HUES6 (cell line): ENCODE data around the gene TMEM151B.
A peak's percentile ranks its signal among the peaks of the same experiment; 100 is the strongest.

Source experiments
- H3K27ac ChIP-seq: 2 replicates; pipeline ENCODE4 v1.7.0; 2013; ENCODE audit warnings: low read depth, mild to moderate bottlenecking, low read length, inconsistent platforms
- H3K27me3 ChIP-seq: 2 replicates; pipeline ENCODE4 v1.6.1; 2013; ENCODE audit warnings: low read length; ENCODE audit not compliant: control insufficient read depth, insufficient read depth
- H3K36me3 ChIP-seq: 2 replicates; pipeline ENCODE4 v1.6.1; 2013; ENCODE audit warnings: low read length; ENCODE audit not compliant: control insufficient read depth, insufficient read depth
- H3K4me1 ChIP-seq: 2 replicates; pipeline ENCODE4 v1.6.1; 2013; ENCODE audit warnings: low read length; ENCODE audit not compliant: control insufficient read depth, insufficient read depth
- H3K4me3 ChIP-seq: 2 replicates; pipeline ENCODE4 v1.5.1; 2013; ENCODE audit warnings: low read depth, low read length
- H3K9ac ChIP-seq: one replicate; pipeline ENCODE4 v1.6.1; 2013; ENCODE audit warnings: mild to moderate bottlenecking, low read length
- H3K9me3 ChIP-seq: 2 replicates; pipeline ENCODE4 v1.6.1; 2013; ENCODE audit warnings: low read depth, low read length; ENCODE audit not compliant: control insufficient read depth, insufficient read depth

The TMEM151B gene

GRCh38 chr6:44302856-44303255, 32.6 kb downstream of the TMEM151B start:
- H3K27ac ChIP-seq, result no peak overlapping the region
- H3K4me1 ChIP-seq, result peaks cover 3% of the 10 kb centered on the region; the same call in 1 of the 2 replicates
- no peaks in the 10 kb centered on the region for H3K9me3 ChIP-seq
- no peak overlapping the region for H3K4me3 ChIP-seq
- H3K9ac ChIP-seq, result no peak overlapping the region
- peaks cover 13% of the 10 kb centered on the region for H3K27me3 ChIP-seq
- H3K36me3 ChIP-seq, result peaks cover 78% of the 10 kb centered on the region

DNA sequence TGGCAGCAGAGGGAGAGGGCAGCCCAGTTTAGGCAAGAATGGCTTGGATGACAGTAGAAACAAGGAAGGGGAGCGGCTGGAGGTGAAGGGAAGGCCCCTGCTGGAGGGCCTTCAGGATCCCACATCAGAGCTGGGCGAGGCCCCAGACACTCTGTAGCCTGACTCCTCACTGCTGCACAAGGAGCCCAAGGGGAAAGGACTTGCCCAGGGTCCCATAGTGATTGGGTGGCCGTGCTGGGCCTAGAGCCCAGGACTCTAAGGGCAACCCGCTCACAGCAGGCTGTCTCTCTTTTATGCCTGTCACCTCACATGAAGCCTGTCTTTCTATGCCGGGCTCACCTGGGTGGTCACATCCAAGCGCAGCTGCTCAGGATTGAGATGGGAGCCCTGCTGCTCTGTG, 33.6 kb downstream of the TMEM151B start:
- H3K36me3 ChIP-seq, result peaks cover 84% of the 10 kb centered on the region
- H3K27me3 ChIP-seq, result peaks cover 3% of the 10 kb centered on the region; the same call in 1 of the 2 replicates
- H3K4me3 ChIP-seq, result no peak overlapping the region

DNA sequence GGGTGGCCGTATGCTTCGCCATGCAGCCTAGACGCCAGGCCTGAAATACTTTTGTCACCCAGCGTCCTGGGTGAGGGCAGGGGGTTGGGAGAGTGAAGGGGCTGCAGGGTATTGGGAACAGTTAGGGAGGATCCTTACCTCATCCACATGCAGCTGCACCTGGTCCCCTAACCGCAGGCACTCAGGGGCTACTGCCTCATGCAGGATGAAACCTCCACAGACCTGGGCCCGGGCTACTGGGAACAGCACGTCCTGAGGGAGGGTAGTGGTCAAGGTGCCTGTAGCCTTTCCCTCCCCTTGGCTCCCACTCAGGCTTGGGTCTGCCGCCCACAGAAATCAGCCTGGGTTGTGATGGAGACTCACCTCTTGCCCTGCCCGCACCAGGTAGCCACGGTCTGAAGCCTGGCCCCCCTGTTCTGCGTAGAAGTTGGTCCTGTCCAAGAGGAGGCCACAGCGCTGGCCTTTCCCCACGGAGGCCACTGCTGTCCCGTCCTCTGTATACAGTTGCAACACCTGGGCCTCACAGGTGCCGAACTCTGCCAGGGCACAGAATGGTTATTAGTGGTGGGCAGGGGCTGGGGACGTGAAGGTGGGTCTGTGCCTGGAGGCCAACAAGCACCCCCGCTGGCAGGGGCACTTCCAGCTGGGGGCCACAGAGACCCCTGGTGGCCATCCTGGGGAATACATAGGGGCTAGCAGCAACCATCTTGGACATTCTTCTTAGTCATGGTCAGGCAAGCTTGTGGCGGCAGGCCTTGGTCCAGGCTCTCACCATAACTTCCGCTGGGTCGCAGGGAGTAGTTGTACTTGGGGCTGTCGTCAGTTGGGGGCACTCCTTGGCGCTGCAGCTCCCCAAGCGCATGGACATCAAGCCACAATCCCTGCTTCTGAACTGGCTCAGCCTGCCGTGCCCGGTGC, 34.3 kb downstream of the TMEM151B start:
- Histone ChIP-seq H3K27ac (peak overlapping the region; percentile 28; the same call in 1 of the 2 replicates), H3K36me3 (peaks cover 91% of the 10 kb centered on the region), H3K27me3 (no peaks in the 10 kb centered on the region), H3K4me3 (no peak overlapping the region), H3K9ac (peak overlapping the region; percentile 29), H3K4me1 (peaks cover 3% of the 10 kb centered on the region; the same call in 1 of the 2 replicates), H3K9me3 (no peaks in the 10 kb centered on the region)

More for the DNA sequence above, 33.6 kb downstream of the TMEM151B start:
- Histone ChIP-seq H3K9me3 (no peaks in the 10 kb centered on the region), H3K4me1 (peaks cover 3% of the 10 kb centered on the region; the same call in 1 of the 2 replicates), H3K27ac (no peak overlapping the region), H3K9ac (no peak overlapping the region)

DNA sequence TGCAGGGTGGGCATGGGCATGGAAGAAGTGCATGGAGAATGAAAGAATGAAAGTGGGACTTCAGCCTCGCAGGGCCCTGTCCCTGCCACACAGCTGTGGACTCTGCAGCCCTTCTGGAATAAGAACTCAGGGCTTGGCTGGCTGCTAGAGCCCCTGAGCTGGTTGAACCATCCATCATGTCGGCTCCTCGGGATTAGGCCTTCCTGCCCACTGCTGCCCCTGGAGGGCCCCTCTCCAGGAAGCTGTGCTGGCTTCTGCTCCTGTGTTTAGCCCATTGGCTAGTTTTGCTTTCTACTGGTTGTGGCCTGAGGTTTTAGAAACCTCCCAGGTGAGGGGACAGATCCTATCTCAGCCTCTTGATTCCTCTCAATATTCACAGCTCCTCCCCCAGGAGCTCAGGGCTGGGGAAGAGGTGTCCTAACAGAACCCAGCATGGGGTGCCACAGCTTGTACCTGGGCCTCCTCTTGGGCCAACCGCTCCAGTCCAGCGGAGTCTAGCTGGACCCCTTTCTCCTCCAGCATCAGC, 35.0 kb downstream of the TMEM151B start:
- H3K27ac ChIP-seq, result peak overlapping the region; percentile 28; the same call in 1 of the 2 replicates
- peaks cover 3% of the 10 kb centered on the region; the same call in 1 of the 2 replicates for H3K4me1 ChIP-seq
- H3K9me3 ChIP-seq, result no peaks in the 10 kb centered on the region
- H3K4me3 ChIP-seq, result no peak overlapping the region
- no peaks in the 10 kb centered on the region for H3K27me3 ChIP-seq
- peak overlapping the region; percentile 29 for H3K9ac ChIP-seq
- peaks cover 96% of the 10 kb centered on the region for H3K36me3 ChIP-seq

GRCh38 chr6:44306710-44307109, 36.5 kb downstream of the TMEM151B start:
- H3K36me3 ChIP-seq, result peaks cover 96% of the 10 kb centered on the region
- H3K9ac ChIP-seq, result no peak overlapping the region

DNA sequence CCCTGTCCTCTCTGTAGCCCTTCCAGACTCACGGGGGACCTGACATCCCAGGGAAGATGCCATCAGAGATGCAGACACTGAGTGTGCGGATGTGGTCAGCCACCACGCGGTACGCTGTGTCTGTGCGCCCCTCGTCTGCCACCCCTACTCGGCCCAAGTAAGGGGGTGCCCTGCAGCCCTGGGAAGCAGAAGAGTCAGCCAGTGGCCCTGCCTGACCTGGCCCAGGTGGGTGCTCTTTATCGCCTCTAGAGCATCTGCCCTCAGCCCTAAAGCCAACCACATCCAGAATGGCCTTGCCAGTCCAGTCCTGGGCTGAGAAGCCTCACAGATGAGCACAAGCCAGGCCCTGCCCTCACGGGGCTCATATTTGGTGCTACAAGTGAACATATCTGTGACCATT, 37.0 kb downstream of the TMEM151B start:
- no peaks in the 10 kb centered on the region for H3K9me3 ChIP-seq
- H3K27me3 ChIP-seq, result no peaks in the 10 kb centered on the region
- H3K4me3 ChIP-seq, result no peak overlapping the region
- peaks cover 3% of the 10 kb centered on the region; the same call in 1 of the 2 replicates for H3K4me1 ChIP-seq
- H3K27ac ChIP-seq, result no peak overlapping the region
- H3K36me3 ChIP-seq, result peaks cover 95% of the 10 kb centered on the region
- no peak overlapping the region for H3K9ac ChIP-seq

More at GRCh38 chr6:44306710-44307109, 36.5 kb downstream of the TMEM151B start:
- Histone ChIP-seq H3K4me3 (no peak overlapping the region), H3K9me3 (no peaks in the 10 kb centered on the region), H3K4me1 (peaks cover 3% of the 10 kb centered on the region; the same call in 1 of the 2 replicates), H3K27me3 (no peaks in the 10 kb centered on the region), H3K27ac (no peak overlapping the region)

DNA sequence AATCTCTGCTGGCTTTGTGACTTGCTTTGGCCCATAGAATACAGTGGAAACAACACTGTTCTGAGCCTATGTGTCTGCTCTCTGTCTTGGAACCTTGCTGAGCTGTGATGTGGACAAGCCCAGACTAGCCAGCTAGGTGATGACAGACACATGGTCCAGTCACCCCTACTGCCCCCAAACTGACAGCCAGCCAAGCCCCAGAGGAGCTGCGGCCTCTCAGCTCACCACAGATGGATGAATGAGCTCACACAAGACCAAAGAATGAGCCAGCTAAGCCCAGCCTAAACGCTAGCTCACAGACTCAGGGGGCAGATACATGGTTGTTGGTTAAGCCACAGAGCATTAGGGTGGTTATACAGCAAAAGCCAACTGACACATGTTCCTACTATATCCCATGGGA, 38.8 kb downstream of the TMEM151B start:
- no peak overlapping the region for H3K4me3 ChIP-seq
- H3K4me1 ChIP-seq, result peaks cover 3% of the 10 kb centered on the region; the same call in 1 of the 2 replicates
- H3K9me3 ChIP-seq, result no peaks in the 10 kb centered on the region
- no peaks in the 10 kb centered on the region for H3K27me3 ChIP-seq
- no peak overlapping the region for H3K27ac ChIP-seq
- peaks cover 76% of the 10 kb centered on the region for H3K36me3 ChIP-seq
- H3K9ac ChIP-seq, result no peak overlapping the region

DNA sequence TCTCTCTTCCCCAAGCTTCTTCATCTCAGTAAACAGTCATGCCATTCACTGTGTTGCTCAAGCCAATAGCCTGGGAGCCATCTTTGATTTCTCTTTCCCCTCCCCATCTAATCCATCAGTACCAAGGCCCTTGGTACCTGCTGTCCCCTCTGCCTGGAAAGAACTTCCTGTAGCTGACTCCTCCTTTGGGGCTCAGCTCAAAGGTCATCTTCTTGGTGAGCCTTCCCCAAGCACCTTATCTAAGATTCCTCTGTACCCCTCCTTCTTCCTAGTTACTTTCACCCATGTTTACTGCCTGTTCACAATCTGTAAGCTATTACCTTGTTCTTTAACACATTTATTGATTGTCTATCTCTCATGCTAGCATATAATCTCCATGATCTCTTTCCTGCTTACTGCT, 39.4 kb downstream of the TMEM151B start:
- Histone ChIP-seq H3K27me3 (no peaks in the 10 kb centered on the region), H3K9ac (no peak overlapping the region), H3K4me3 (no peak overlapping the region), H3K9me3 (no peaks in the 10 kb centered on the region), H3K4me1 (peaks cover 3% of the 10 kb centered on the region; the same call in 1 of the 2 replicates), H3K27ac (no peak overlapping the region), H3K36me3 (peaks cover 71% of the 10 kb centered on the region)

- Histone ChIP-seq H3K9me3 (no peaks in the 10 kb centered on the region), H3K4me1 (no peaks in the 10 kb centered on the region), H3K27ac (no peak overlapping the region), H3K9ac (no peak overlapping the region), H3K4me3 (no peak overlapping the region), H3K36me3 (peaks cover 65% of the 10 kb centered on the region), H3K27me3 (no peaks in the 10 kb centered on the region)
Measured at GRCh38 chr6:44310241-44310640, 40.0 kb downstream of the TMEM151B start.

GRCh38 chr6:44311304-44311703, 41.1 kb downstream of the TMEM151B start:
- Histone ChIP-seq H3K9ac (no peak overlapping the region), H3K4me3 (no peak overlapping the region), H3K27ac (no peak overlapping the region), H3K9me3 (no peaks in the 10 kb centered on the region), H3K36me3 (peaks cover 55% of the 10 kb centered on the region), H3K27me3 (no peaks in the 10 kb centered on the region), H3K4me1 (peaks cover under 1% of the 10 kb centered on the region; the same call in 1 of the 2 replicates)

- H3K9ac ChIP-seq, result no peak overlapping the region
- H3K27me3 ChIP-seq, result no peaks in the 10 kb centered on the region
- H3K4me1 ChIP-seq, result peaks cover 4% of the 10 kb centered on the region; the same call in 1 of the 2 replicates
- no peak overlapping the region for H3K27ac ChIP-seq
- peaks cover 50% of the 10 kb centered on the region for H3K36me3 ChIP-seq
- no peaks in the 10 kb centered on the region for H3K9me3 ChIP-seq
- peak overlapping the region; percentile 79 for H3K4me3 ChIP-seq
Measured at GRCh38 chr6:44311767-44312166, 41.5 kb downstream of the TMEM151B start.
